NCI-H524 treated with DMSO at 0.1 percent for 48 hours (cell line): Measurements from ENCODE around the gene HDAC4.

Experiments used
- DNase-seq: peaks from one replicate; lab custom pipeline; 2025; lab: John Stamatoyannopoulos, UW

Gene HDAC4

DNA sequence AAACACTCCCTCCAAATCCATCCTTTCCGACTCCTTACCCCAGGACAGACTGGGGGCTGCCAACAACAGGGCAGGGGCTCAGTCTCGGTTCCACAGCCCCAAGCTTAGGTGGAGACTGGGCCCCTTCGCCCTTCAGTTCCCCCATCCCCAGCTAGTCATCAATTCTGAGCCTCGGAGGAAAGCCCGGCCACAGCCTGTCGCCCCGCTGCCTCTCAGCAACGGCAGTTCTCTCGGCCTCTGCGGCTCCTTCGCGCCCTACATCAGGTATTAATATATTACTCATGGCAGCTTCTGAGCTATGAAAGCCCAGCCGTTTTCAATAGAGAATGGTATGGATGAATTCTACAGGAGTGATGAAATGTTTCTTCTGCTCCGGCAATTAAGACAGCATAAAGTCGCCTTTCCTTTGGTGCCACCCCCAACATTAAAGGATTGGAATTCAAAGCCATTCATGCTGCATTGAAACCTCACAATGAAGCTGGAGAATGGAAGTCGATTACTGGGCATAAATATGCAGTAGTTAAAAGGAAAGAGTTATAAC, 2.8 kb downstream of the HDAC4 start:
- no peak for DNase-seq

DNA sequence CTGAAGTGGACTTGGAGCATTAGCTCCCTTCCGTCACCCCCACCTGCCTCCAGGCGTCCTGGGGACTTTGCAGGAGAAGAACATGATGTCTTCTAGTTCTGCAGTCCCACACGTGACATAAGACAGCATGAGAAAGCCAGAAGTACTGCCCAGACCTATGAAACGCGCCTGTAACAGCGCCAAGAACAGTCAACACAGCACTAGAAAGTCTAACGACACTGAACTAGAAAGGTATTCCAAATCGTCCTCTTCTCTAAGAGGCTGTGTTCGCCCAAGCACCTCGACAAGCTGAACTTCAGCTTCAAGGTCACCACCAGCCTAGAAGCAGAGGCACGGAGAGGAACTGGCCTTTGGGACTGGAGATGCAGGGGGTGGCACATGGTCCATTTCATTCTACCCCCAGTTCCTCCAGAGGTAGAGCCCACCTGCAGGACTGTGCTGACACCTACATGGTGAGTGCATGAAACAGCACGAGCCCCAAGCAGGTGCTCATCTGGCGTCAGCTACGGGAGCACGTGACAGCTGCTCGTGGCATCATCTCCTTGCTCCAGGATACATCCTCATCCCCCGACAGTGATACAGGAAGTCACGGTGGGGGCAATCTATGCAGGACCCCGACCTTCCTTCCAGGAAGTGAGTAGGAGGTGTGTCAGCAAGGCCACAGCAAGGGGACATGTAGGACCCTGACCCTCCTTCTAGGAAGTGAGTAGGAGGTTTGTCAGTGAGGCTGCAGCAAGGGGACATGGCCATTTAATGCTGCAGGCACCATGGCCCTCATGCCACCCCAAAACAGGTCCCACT, 3.7 kb downstream of the HDAC4 start:
- DNase-seq, result no peak

DNA sequence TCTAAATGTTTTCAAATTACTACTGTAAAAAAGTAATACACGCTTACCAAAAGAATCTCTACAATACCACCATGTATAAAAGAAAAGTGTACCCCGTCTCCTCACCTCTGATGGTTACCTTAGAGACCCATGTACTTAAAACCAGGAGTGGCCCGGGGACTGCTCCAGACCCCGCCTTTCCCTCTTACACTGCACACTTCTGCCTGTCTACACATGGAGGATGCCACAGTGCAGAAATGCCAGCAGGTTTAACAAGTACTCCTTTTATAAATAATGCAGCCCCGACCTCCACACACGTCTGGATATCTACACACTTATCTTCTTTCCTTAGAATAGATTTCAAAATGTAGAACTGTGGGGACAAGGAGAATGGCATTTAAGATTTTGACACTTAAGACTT, 5.3 kb downstream of the HDAC4 start:
- DNase-seq, result no peak

DNA sequence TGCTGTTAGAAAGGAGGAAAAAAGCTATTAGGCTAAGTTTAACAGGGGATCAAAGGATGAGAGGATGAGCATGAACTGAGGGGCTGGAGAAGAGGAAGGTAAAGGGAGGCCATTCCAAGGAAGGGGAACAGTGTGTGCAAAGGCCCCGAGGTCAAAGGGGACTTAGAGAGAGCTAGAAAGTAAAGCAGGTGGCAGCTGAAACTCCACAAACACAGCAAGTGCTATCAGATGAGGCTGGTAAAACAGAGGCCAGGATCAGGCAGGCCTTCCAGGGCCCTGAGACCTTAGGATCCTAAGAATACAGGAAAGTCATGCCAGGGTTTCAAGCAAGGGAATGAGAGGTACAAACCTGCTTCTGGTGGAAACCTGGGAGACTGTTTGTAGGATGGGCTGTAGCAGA, 5.8 kb downstream of the HDAC4 start:
- no peak for DNase-seq

DNA sequence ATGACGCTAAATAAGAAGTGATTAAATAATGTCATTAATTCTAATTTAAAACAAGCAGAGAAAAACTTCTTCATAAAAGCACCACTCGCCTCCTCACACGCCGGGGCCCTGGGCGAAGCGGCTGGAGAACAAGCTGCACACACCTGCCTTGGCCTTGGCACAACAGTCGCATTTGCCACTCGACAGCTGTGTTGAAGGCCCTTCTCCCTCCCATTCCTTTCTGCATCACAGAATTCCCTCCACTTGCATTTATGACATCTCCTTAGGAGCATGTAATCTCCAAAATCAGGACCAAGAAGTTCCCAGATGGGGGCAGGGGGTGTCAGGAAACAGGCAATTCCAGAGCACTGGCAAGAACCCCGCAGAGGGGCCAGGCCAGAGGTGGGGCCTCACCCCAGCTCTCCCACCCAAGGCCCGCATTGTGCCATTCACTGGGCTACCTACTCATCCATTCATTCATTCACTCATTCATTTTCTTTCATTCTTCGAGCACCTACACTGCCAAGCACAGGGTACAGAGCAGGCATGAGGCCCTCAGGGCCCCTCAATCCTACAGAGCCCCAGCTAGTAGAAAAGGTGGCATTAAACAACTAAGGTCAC, 6.4 kb downstream of the HDAC4 start:
- DNase-seq, result no peak

DNA sequence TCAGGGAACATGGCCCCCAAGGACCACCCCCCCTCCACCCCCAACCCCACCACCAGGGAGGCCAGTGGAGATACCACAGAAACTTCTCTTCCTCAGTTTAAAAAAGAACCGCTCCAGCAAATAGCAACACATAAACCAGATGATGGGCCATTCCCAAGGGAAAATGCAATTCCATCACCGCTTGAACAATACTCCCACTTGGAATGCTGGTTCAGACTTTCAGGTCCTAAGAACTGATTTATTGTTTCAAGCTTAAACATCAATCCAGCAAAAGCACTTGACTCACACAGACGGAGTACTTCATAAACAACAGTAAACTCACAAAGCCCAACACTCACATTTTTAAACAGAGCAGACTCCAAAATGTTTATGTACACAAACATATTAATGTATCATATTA, 6.9 kb downstream of the HDAC4 start:
- DNase-seq, result no peak

DNA sequence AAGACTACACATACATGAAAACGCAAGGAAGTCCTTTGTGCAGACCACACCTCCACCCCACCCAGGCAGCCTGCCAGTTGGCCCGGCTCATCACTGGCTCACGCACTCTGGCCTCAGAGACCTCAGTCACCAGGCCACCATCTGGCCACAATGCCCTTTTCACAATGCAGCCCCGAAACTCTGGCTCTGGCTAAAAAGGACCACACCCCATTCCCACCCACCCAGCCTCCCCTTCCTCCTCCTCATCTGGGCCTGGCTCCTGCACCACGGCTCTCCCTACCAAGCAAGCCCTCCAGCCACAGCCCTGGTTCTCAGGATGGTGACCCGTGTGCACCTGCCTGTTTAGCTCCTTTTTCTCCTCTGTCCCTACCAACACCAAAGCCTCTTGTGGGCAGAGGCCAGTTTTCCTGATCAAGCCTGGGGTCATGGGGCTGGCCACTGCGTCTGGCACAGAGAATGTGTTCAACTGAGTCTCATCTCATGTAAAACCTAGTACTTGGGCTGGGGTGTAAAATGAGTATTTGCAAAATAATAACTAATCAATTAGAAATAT, 7.4 kb downstream of the HDAC4 start:
- no peak for DNase-seq

DNA sequence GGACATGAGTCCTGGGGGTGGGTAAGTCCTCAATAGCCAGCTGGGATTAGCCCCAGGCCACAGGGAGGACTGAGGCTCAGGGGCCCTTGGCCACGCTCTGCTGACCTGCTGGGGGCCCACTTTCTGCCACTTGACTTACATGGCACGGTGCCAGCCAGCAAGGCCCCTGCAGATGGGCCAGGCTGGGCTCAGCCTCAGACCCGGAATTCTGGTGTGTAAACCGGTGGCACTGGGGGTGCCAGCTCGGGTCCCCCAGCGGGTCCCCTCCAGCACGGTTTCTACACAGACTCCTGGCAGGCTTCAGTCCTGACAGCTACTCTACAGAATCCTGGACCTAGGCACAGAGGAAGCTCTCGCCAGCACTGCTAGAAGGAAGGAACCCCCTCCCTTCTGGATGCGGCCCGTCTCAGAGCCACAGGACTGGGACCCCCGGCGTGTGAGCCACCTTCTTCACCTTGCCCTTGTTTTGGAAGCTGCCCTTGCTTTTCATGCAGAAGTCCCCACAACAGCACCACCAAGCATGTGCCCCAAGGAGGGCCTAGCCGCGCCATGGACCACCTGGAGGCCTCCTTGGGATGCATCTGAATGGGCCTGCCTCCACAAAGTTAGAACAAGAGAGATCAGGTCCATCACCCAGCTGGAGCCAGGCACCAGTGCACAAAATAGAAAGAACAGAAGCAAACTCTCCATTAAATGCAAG, 8.0 kb downstream of the HDAC4 start:
- DNase-seq, result no peak

DNA sequence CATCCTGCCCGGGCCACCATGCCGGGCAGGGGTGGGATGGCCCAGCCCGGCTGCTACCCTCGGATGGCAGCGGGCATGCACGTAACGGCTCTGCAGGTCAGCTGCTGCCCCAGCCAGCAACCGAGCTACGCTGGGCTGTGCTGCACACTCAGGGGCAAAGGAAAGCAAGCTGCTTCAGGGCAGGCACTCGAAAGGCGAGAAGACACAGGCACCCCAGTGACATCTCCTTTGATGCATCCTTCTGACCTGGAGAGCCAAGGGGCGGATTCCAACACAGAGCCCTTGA, 8.8 kb downstream of the HDAC4 start:
- no peak for DNase-seq

DNA sequence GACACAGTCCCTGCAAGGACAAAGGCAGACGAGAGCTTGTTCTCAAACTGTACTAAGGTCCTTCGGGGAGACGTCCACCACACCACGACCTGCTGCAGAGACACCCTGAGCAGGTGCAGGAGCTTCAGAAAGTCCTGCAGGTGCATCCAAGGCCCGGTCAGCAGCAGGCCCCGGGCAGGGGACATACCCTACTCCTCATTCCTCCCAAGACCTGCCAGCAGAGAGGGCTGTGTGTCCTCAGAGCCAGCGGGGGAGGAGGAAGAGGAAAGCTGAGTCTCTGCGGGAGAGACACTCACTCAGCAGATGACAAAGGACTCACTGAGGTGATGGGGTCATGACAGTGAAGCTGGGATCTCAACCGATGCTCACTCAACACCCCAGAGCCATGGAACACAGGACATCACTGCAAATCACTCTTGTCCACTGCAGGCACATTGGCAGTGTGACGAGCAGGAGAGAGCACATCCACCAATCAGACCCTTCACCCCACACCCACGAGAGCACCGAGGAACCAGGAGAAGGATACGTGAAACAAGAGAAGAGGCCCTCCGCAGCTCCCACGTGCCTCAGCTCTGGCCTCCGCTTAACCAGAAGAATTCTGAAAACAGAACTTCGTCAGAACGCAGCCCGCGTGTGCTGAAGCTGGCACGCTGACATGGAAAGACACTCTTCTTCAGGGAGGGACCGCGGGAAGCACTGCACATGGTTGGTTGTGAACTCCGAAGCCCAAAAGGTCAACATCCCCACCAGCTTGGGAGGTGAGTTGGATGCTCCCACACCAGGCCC, 9.3 kb downstream of the HDAC4 start:
- DNase-seq, result no peak

DNA sequence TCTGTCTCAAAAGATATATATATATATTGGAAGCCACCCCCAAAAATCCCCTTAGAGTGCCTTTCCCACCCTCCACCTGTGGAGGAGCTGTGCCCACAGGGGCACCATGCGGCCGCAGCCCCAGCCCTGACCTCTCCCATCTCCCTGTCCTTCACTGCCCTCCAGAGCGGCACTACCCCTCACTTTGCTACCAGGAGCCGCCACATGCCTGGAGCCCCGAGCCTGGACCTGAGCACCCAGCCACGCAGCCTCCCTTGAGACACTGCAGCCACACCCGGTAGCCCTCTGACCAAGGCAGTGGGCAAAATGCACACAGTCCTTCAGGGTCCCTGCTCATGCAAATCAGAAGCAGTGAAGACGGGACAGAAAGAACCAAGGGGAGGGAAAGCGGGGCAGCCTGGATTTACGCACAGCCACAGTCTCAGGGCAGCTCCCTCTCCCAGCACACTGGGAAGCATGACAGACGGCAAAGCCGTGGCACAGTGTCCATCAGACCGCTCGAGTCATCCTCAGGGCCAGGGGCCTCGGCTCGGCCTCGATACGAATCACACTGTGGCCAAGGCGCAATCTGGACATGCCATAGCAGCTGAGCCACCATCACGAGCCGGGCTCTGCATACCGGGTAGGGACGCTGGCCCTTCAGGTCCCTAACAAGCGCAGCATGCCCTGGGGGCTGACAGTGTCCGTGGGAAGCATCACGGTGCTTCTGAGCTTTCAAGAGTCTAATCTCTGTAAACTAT, 10.1 kb downstream of the HDAC4 start:
- no peak for DNase-seq

DNA sequence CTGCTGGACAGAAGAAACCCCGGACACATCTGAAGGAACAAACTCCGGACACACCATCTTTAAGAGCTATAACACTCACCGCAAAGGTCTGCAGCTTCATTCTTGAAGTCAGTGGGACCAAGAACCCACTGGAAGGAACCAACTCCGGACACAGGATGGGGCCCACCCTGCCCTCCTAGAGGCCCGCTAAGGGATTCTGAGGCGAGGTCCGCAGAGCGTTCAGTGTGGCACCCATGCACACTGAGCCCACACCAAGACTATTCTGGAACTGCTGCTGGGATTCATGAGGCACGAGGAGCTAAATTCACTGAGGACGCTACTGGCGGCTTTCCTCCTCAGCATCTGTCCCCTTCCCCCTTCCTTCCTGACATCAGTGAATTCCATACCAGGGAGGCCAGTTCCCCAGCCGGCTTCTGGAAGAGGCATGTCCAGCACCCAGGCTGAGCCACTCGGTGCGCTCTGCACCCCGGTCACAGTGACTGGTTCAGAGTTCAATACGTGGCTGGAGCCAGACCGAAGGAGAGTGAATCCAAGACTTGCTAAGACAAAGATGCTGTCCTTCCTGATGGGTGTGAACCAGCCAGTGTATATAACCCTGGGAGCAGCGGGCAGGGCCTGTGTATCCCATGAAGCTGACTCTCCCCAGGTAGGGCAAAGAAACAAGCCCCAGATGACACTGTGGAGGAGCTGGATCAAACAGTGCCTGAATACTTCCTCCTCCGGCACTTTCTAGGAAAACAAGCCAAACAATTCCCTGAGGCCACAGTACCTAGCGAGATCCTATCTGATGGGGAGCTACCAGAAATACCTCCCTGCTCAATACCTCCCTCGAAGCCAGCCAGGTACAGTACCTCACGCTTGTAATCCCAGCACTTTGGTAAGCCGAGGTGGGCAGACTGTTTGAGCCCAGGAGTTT, 11.1 kb downstream of the HDAC4 start:
- DNase-seq, result no peak

DNA sequence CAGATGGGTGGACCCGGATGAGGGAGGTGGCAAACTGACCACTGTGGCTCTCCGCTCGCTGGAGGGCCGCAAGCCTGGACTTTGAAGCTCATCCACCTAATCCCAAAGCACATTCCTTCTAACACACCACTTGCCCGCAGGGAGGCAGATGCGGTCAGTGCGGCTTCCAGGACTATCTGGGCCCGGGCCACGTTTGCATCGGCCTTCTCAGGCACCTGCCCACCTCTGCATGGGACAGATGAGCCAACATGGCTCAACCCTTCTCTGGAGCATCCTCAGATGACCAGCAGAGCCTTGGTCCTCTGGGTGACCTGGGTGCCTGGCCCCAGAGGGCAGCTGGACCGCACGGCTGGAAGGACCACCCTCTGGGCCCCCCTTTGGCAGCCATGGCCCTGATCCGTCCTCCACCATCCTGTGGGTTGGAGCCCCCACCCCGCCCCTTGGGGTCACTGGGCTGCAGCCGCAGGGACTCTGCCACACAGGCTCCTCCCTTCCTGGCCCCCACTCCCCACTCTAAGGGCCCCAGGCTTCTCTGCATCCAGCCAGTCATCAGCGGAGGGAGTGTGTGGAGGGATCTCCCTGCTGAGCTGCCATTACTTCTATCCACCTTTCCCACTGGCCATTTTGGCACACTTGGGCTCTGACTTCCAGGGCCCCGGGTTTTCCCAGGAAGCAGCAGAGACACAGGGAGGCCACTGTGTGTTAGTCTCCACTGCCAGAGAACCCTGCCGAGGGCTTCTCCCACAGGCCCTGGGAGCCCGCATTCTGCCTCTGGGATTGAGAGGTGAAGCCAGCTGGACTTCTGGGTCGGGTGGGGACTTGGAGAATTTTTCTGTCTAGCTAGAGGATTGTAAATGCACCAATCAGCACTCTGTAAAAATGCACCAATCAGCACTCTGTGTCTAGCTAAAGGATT, 12.3 kb downstream of the HDAC4 start:
- DNase-seq, result no peak

DNA sequence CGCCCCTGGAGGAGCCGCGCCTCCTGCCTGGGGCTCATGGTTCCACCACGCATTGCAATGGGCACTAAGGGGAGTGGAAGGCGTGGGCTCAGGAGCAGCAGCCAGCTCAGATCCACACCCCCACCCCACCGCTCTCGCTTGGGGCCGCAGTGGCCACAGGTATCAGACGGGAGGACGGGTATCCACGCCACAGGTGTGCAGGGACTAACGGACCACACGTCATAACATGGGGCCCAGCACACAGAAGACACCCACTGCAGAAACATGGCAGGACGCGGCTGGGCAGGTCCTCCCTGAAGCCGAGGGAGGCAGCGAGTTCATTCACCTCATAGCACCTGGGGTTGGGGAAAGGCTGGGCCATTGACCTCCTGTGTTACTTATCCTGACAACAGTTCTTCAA, 13.0 kb downstream of the HDAC4 start:
- DNase-seq, result no peak

DNA sequence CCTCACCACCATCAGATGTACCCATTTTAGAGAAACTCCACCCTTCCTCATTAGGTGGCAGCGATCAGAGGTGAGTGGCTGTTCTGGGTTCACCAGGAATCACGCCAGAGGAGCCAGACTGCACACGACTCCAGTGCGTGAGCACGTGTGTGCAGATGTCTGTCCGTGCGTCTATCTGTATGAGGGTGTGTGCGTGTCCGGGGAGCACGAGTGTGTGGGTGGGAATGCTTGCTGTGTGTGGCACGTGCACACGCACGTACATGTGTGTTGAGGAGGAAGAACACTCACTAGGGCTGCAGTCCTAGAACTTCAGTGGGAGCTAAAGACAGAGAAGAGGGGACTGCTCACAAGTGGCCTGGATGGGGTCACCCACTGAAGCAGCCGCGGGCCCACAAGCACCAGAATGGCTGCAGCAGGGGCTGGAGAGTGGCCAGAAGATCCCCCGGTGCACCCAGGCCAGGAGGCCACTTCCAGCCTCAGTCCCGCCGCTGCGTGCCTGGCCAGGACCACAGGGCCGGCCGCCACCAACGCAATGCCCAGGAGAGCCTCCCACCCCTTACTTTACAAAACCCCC, 13.9 kb downstream of the HDAC4 start:
- no peak for DNase-seq

DNA sequence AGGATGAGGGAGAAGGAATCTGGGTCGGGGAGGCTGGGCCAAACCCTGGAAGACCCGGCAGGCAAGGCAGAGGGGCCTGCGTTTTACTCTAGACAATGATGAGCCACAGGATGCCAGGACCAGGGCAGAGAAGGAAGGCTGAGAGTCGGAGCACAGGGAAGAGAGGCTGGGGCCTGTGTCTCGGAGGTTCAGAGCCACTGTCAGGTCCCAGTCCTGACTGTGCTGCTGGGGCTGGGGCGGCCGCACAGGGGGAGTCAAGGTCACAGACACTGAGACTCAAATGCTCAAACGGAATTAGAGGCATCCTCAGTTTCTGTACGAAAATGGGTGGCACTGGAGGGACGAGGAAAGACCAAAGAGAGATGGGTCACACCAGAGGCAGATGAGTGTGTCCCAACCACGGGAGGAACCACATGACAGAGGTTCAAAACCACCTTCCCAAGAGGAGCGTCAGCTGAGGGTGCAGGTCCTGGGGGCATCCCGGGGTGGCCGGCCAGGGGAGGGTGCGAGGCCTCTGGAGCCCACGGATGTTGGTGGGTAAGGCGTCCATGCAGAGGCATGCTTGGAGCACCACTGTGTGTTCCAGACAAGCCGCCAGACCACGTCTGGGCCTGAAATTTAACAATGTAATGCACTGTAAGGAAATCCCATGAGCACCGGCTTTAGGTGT, 14.7 kb downstream of the HDAC4 start:
- DNase-seq, result no peak

DNA sequence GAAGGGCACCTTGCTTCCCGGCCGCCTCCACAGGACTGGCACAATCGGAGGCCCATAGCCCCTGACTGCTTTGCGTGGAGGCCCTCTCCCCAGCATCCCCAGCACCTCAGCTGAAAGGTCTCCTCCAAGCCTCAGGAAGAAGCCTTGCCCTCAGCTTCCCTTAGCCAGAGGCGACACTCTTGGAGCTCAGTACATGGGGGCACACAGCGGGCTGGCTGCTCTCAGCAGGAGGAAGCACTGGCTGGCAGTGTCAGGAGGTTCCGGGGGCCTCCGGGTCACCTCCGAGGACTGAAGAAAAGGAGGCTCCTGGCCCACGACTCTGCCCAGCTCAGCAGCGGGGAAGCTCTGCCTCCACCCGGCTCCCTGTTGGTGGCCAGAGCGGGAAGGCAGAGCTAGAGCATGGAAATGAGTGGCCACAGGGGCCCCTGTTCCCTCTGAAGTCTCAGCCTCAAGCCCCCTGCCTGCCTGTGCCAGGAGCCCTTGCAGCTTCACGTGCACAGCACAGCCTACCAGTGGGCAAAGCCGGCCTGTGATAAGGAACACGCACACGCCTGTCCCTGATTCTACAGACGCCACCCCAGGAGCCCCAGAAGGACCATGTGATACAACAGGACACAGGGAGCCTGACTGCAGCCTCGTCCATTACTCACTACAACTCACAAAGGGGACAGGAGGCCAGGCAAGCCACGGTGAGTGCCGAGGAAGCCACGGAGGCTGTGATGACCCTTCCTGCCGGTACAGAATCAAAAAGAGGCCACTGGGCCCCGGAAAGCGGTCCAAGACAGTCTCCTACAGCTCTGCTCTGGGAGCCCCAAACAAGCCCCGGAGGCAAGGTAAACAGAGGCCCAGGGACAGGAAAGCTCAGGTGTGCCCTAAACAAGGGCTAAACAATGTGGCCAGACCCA, 15.5 kb downstream of the HDAC4 start:
- DNase-seq, result no peak
